Left renal cortex interstitium (tissue), 4 donors: ENCODE data around the gene ICAM3. TPM values are rescaled to one million over a fixed set of nuclear protein-coding genes. Genes with fewer than 3 reads are reported as not detected.
A peak's percentile ranks its signal among the peaks of the same experiment; 100 is the strongest.
"Not testable (repeated sequence)": the region's sequence is repeated elsewhere in the genome, so short reads cannot be mapped to it uniquely, and the experiment has no call there.

Experiments
- DNase-seq, 4 donors: peaks; one replicate each; pipeline ENCODE4 v3.0.0-alpha.2; 2013; ENCODE audit warnings: low read depth in 4 of 4, low spot score in 2 of 4, missing footprints in 1 of 4
- polyA plus RNA-seq, 4 donors: library from polyadenylated mRNA; unstranded; fragments of 120-200 nt; gene quantifications; one replicate each; pipeline ENCODE4 v1.2.1, GENCODE V29; 2013; ENCODE audit not compliant: insufficient read length in 4 of 4

ICAM3 gene
- polyA plus RNA-seq, 4 donors, result 8.4 to 11.5 (median 10.4) TPM

DNA sequence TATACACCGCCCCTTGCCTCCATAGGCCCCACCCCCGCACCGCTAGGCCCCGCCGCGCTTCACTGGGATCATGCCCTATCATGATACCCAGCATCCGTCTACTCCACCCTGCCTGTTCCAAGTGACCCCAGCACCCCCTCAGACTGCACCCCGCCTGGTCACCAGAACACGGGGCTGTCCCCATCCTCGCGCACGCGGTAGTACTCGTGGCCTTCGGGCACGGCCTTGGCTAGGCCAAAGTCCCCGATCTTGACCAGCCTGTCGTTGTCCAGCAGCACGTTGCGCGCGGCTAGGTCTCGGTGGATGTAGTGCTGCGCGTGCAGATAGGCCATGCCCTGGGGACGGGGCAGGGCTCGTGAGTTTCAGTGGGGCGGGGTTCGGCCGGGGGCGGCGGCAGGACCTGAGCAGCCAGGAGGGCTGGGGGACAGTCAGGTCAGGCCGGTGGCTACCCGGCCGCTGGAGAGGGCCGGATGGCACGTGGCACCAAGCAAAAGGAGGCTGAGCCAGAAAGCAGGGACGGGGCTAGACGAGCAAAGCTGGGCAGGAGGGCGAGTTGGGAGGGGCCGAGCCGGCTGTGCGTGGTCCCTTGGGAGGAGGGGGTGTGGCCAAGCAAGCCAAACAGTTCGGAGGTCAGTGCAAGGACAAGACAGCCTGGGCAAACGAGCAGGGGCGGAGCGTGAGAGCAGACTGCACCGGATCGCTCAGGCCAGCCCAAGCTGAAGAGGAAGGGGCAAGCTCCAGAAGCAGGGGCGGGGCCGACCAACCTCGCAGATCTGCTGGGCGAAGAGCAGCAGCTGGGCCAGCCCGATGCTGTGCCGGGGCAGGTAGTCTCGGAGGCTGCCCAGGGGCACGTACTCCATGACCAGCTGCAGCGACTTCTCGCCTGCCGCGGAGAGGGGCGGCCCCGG lies 13.6 kb upstream of the ICAM3 start:
- DNase-seq, result peak in 2 of 4 donors; percentile 11 to 62

DNA sequence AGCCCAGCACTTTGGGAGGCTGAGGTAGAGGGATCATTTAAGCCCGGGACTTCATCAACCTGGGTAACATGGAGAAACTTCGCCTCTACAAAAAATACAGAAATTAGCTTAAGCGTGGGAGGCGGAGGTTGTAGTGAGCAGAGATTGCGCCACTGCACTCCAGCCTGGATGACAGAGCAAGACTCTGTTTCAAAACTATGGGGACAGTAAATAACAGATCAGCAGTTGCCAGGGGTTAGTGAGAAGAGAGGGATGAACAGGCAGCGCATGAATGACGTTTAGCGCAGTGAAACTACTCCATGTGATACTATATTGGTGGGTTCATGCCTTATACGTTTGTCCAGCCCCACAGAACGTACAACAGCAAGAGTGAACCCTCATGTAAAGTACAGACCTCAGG lies 7.1 kb upstream of the ICAM3 start:
- DNase-seq, result no peak

- no peak for DNase-seq
Observed at GRCh38 chr19:10344780-10345179, 5.4 kb upstream of the ICAM3 start.

DNA sequence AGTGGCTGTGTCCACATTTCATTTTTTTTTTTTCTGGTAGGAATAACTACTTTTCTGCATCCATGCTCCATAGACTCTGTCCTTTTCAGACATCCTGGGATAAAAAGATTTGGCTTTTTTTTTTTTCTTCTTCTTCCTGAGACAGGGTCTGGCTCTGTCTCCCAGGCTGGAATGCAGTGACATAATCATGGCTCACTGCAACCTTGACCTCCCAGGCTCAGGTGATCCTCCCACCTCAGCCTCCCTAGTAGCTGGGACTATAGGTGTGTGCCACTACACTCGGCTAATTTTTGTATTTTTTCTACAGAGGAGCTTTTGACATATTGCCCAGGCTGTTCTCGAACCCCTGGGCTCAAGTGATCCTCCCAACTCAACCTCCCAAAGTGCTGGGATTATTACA lies 4.1 kb upstream of the ICAM3 start:
- DNase-seq, result no peak

- no peak for DNase-seq
Observed at GRCh38 chr19:10339977-10340376, 553 bp upstream of the ICAM3 start.

DNA sequence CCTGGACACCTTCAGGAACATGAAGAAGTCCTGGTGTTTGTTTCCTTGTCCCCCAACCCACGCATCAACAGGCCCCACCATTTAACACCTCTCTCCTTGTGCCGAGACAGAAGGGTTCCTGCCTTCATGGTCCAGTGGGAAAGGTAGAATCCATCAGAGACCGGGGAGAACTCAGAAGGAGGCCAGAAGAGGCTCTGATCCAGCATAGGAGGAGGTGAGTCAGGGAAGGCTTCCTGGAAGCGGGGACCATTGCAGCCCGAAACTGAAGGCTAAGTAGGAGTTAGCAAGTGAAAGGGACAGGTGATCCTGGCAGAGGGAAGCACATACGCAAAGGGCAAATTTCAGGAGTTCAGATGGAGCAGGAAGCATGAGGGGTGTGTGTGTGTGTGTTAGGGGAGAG lies 484 bp downstream of the ICAM3 start:
- DNase-seq, result no peak

- DNase-seq, result not testable (repeated sequence)
Observed at GRCh38 chr19:10336725-10337124, 2.7 kb downstream of the ICAM3 start.

DNA sequence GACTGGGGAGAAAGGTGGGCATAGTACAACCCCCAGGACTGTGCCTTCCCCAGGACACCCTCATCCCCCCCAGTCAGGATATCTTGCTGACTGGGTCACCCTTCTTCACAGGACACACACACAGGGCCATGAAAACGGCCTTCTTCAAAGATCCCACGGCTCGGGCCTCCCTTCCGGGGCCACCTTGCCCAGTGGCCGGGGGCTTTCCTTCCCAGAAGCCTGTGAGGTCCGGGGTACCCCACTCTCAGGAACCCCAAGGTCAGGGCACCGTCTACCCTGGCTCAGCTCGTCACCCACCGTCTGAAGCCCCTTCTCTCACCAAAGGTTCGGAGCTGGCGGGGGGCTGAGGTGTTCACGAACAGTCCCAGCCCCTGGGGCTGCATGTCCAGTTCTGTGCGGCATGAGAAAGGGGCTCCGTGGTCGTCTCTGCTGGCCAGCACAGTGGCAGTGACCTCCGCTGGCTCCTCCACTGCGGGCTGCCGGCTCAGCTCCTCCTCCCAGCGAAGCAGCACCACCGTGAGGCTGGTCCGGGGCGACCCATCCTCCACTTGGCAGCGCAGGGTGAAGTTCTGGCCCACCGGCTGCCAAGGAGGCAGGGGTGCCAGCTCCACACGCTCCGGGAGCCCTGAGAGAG lies 4.0 kb downstream of the ICAM3 start:
- DNase-seq, result no peak

- DNase-seq, result peak in 2 of 4 donors; percentile 39 to 78
Observed at GRCh38 chr19:10334588-10335351, 4.7 kb downstream of the ICAM3 start.

DNA sequence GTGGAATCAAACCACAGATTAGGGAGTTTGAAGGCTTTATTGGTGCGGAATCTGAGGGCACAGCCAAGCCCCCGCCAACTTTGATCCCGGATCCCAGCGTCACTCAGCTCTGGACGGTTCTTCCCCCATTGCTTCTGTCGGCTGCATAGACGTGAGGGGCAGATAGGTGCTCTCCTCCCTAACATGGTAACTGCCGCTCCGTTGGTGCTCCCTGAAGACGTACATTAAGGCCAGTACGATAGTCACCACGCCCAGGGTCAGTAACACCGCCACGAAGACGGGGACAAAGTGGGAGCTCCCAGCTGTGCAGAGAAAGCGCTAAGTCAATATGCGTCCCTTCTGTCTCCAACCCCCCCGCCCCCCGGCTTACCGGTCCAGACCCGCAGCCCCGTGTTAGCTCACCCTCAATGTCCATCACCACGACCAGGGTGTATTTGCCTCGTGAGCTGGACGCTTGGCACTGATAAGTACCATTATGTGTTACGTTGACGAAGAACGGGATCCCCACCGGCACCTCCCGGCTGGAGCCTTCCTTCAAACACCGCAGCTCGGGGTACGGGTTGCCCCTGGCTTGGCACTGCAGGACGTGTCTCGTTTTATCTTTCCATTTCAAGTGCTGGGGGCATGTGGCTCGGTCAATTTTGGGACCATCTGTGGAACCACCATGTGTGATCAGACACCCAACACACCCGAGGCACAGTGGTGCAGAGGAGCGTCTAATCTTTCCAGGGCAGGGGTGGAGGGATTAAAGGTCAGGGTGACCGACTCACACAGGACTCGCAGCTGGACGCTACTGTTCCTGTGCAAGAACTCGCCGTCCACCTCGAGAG lies 5.5 kb downstream of the ICAM3 start:
- DNase-seq, result peak in 1 of 4 donors; percentile 55

DNA sequence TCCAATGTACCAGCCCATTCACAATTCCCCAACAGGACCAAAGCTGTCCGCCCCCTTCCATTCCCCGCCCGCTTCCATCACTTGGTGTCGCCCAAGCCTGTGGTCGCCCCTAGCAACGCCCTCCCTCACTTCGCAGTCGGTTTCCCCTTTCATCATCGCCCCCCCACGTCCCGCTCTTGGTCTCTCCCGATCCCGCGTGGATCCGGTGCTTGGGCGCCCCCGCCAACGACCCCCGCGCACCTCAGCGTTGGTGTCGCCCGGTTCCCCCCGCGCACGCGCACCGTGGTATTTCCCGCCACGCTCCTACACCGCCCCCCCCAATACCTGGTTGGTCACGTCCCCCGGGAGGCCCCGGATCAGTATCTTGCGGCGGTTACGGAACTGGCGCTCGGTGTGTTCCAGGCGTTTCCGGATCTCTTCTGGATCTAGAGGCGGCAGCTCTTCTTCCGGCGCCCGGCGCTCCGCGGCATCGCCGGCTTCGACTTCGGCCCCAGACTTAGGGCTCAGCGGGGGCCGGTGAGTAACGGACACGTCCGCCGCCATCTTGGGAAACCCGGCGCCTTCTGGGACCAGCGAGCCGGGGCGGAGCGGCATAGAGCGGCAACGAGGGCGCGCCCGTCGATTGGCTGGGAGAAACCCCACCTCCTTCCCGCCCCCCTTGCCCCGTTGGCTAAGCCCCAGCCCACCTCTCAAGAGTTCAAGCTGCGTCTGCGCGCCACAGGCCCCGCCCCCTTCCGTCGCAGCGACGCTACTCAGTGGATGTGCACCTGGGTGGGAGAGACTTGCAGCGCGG lies 6.3 kb downstream of the ICAM3 start, which contains the start of gene RAVER1:
TSS of gene RAVER1 (minus strand) at position 565 of the 793 bp plus-strand sequence. CDS start at position 543, 22 bp downstream.
- peak; percentile 86 to 95 (median 90) for DNase-seq

DNA sequence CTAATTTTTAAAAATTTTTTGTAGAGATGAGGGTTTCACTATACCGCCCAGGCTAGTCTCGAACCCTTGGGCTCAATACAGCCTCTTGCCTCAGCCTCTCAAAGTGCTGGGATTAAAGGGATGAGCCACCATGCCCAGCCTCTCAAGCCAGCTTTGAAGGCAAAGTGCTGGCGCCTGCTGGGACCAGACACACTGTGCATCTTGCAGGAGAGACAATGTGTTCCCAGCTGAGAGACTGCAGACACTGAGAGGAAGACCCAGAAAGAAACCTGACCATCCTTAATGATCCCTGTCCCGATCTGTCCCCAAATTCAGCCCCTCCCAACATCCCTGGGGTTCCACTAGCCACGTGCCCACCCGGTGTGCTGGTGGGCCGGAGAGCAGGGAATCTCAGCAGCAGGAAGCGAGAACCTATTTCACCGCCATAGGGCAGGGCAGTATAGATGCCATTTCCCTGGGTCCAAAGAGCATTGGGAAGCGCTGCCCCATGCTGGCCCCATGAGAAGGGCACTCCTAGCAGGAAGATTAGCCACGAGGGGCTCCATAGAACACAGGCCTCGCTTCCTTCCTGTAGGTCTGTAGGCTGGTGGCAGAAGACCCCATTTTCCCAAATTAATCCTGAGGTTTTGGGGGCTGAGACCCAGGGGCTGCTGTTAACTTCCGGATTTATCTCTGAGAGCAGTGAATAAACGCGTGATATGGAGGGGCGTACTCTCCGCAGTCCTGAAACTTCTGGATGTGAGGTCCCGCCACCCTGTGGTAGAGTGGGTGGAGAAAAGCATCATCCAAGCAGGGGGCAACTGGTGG lies 7.1 kb downstream of the ICAM3 start:
- DNase-seq, result peak in 1 of 4 donors; percentile 3

DNA sequence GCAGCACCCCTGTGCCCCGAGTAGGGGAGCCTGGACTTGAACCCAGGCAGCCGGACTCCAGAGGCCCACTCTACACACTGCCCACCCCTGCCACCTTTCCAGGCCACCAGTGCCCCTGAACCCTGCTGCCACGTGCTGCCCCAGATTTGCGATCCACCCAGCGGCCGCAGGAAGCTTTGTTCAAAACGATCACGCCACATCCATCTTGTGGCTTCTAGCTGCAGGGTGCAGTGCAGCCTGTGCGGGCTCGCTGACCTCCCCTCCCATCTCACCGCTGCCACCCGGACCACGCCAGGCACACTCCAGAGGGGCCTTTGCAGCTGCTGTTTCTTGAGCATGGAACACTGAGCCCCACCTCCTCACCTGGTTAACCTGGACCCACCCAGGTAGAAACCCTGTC lies 9.9 kb downstream of the ICAM3 start:
- no peak for DNase-seq

DNA sequence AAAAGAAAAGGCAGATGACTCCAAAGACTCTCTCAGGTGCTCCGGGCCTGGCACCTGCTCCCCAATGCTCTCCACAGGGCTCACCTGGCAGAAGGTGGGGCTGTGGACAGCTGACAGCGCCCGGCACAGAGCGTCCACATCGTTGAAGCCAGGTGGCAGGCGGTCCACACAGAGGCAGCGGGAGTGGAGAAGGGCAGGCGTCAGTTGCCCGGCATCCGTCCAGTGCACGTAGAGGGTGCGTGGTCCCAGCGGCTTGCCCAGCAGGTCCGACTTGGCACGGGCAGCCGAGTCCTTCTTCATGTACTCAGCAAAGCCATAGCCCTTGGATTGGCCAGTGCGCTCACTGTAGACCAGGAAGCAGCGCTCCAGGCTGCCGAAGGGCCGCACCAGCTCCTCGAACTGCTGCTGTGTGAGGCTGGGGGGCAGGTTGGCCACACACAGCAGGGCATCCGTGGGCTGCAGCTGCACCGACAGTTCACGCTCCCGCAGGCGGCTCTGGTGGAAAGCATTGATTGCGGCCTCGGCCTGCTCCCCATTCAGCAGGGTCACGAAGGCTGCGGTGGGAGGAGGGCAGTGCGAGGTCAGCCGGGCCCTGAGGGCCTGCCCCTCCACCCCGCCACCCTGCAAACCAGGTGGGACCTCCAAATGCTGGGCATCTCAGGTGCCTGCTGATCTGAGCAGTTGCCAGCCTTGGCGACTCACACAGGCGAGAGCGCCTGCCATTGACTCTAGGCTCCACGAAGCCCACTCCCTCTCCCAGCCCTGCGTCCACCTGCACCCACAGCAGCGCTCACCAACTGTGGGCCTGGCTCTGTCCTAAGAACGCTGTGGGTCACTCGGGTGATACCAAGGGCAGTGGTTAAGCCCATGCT lies 10.6 kb downstream of the ICAM3 start:
- no peak for DNase-seq

- DNase-seq, result no peak
Observed at GRCh38 chr19:10327793-10328192, 11.6 kb downstream of the ICAM3 start.

DNA sequence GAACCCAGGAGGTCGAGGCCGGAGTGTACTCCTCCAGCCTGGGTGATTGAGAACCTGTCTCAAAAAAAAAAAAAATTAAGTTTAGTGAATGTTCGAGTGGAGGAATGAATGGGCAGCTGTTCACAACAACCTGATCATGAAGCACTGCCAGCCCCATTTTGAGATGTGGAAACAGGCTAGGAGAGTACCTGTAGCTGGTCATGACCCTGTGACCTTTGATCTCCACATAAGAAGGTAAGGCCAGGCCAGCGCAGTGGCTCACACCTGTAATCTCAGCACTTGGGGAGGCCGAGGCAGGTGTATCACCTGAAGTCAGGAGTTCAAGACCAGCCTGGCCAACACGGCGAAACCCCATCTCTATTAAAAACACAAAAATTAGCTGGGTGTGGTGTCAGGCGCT lies 13.7 kb downstream of the ICAM3 start:
- no peak for DNase-seq
